Panc1 (cell line): ENCODE measurements around the gene BCL2L12. TPM values are rescaled to one million over a fixed set of nuclear protein-coding genes. Genes with fewer than 3 reads are reported as not detected.

Experiments used
- ATAC-seq: fragments of 200-7000 bp; cut with Tn5 transposase; 2 replicates; pipeline ENCODE4 v1.9.1; 2020; ENCODE audit warnings: mild to moderate bottlenecking, moderate library complexity
- BruUV-seq: library from RNA; stranded (reverse); fragments of 400-500 nt; replicated peaks from 2 replicates; lab custom pipeline; 2021; lab: Mats Ljungman, UMichigan
- CTCF ChIA-PET: fragments of 300-600 bp; sonication (Branson Sonifier 250); formaldehyde crosslinking; loops from one replicate; lab custom pipeline; 2022; ENCODE audit warnings: antibody characterized with exemption; lab: Charles Lee
- POLR2A ChIA-PET: fragments of 300-600 bp; sonication (Branson Sonifier 250); formaldehyde crosslinking; loops from one replicate; lab custom pipeline; 2022; ENCODE audit warnings: antibody characterized with exemption; lab: Charles Lee
- DNase-seq: peaks from one replicate; pipeline ENCODE4 v3.0.0-alpha.2; 2010; ENCODE audit warnings: low read depth, low spot score
- H3K27ac ChIP-seq: 2 replicates; pipeline ENCODE4 v1.5.1; 2011; ENCODE audit warnings: mild to moderate bottlenecking, low read length, inconsistent platforms
- H3K27me3 ChIP-seq: fragments of 200-500 bp; sonication (Bioruptor generic); 2 replicates; pipeline ENCODE4 v1.6.0; 2014; ENCODE audit warnings: low read length, inconsistent platforms; ENCODE audit not compliant: control insufficient read depth, insufficient read depth
- H3K36me3 ChIP-seq: fragments of 200-500 bp; sonication (Bioruptor generic); 2 replicates; pipeline ENCODE4 v1.5.1; 2014; ENCODE audit warnings: inconsistent platforms, mild to moderate bottlenecking, low read length, moderate library complexity; ENCODE audit not compliant: control insufficient read depth, insufficient read depth
- H3K4me1 ChIP-seq: 2 replicates; pipeline ENCODE4 v1.5.1; 2011; ENCODE audit warnings: inconsistent platforms, mild to moderate bottlenecking, low read length, moderate library complexity; ENCODE audit not compliant: control insufficient read depth, insufficient read depth
- H3K4me3 ChIP-seq, 2 experiments: 2 replicates each; pipeline ENCODE4 v1.5.1; 2011 to 2012; ENCODE audit warnings: low read depth in 2 of 2, low read length in 2 of 2, mild to moderate bottlenecking in 2 of 2, inconsistent platforms in 1 of 2, moderate library complexity in 1 of 2
- H3K9me3 ChIP-seq: fragments of 200-500 bp; sonication (Bioruptor generic); 2 replicates; pipeline ENCODE4 v1.5.1; 2014; ENCODE audit warnings: low read depth, mild to moderate bottlenecking, inconsistent platforms, low read length, moderate library complexity; ENCODE audit not compliant: control insufficient read depth, insufficient read depth
- POLR2AphosphoS5 ChIP-seq: IDR thresholded peaks from 2 replicates; pipeline ENCODE4 v1.6.1; 2012; ENCODE audit warnings: mild to moderate bottlenecking, low read depth, low read length, moderate library complexity
- REST ChIP-seq, 2 experiments: IDR thresholded peaks; 2 replicates each; pipeline ENCODE4 v1.6.1; 2011 to 2012; ENCODE audit warnings: low read depth in 2 of 2, control low read depth in 1 of 2, low read length in 1 of 2, mild to moderate bottlenecking in 1 of 2, moderate library complexity in 1 of 2; ENCODE audit not compliant: insufficient read depth in 1 of 2
- SIN3A ChIP-seq: IDR thresholded peaks from 2 replicates; pipeline ENCODE4 v1.6.1; 2012; ENCODE audit warnings: low read depth, mild to moderate bottlenecking, low read length, moderate library complexity, borderline replicate concordance; ENCODE audit not compliant: insufficient read depth
- TCF7L2 ChIP-seq: IDR thresholded peaks from 2 replicates; pipeline ENCODE4 v1.6.1; 2011; ENCODE audit warnings: mild to moderate bottlenecking, low read depth, low read length, inconsistent platforms
- in situ Hi-C: cut with HindIII; loops from 2 replicates; pipeline ENCODE4 v1.10.0; 2016; ENCODE audit warnings: low sequenced_read_pairs, low pct_unique_long_range_greater_than_20kb
- intact Hi-C: fragments of 100-400 bp; cut with micrococcal nuclease; formaldehyde crosslinking; loops from one replicate; pipeline ENCODE4 v1.10.0; 2022; ENCODE audit not compliant: unreplicated experiment
- total RNA-seq: library from RNA; stranded (reverse); gene quantifications from one replicate; pipeline ENCODE4 v1.2.1, GENCODE V29; 2021; ENCODE audit not compliant: unreplicated experiment
- TF ChIP-seq, protein P1 (sequence below): fragments of 450-650 bp; IDR thresholded peaks from 2 replicates; pipeline ENCODE4 v1.5.1; 2017; ENCODE audit warnings: mild to moderate bottlenecking

BCL2L12 gene
- total RNA-seq, 1 experiment from 2014 or later = 69.6 TPM

GRCh38 chr19:49678985-49679770, 13.4 kb downstream of the BCL2L12 start:
- BruUV-seq = no TSS peak
- no peak for DNase-seq
- Histone ChIP-seq H3K4me3 (peak overlapping the region; percentile 32 to 88), H3K4me1 (peaks cover 19% of the 10 kb centered on the region), H3K9me3 (no peaks in the 10 kb centered on the region), H3K27me3 (no peaks in the 10 kb centered on the region), H3K36me3 (peaks cover 14% of the 10 kb centered on the region), H3K27ac (no peak overlapping the region)
- in situ Hi-C loops (no loop called here), intact Hi-C loops (no loop called here)
- ATAC-seq = no peak
- CTCF ChIA-PET = no interaction called here
- TF ChIP-seq REST (IDR thresholded peaks at IDR 0.05; ENCODE audit: insufficient read depth in 1 of 2, low read depth in 2 of 2, low read length in 1 of 2) (no peak), SIN3A (no peak), POLR2AphosphoS5 (no peak), TCF7L2 (no peak)
- TF ChIP-seq, protein P1, sequence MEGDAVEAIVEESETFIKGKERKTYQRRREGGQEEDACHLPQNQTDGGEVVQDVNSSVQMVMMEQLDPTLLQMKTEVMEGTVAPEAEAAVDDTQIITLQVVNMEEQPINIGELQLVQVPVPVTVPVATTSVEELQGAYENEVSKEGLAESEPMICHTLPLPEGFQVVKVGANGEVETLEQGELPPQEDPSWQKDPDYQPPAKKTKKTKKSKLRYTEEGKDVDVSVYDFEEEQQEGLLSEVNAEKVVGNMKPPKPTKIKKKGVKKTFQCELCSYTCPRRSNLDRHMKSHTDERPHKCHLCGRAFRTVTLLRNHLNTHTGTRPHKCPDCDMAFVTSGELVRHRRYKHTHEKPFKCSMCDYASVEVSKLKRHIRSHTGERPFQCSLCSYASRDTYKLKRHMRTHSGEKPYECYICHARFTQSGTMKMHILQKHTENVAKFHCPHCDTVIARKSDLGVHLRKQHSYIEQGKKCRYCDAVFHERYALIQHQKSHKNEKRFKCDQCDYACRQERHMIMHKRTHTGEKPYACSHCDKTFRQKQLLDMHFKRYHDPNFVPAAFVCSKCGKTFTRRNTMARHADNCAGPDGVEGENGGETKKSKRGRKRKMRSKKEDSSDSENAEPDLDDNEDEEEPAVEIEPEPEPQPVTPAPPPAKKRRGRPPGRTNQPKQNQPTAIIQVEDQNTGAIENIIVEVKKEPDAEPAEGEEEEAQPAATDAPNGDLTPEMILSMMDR = no peak
- POLR2A ChIA-PET = interaction anchor here (0.6 to 1.0 kb wide), 2 partner anchors 51 to 99 kb away, joined by 3 to 5 read pairs; no protein-coding TSS in a partner anchor

DNA sequence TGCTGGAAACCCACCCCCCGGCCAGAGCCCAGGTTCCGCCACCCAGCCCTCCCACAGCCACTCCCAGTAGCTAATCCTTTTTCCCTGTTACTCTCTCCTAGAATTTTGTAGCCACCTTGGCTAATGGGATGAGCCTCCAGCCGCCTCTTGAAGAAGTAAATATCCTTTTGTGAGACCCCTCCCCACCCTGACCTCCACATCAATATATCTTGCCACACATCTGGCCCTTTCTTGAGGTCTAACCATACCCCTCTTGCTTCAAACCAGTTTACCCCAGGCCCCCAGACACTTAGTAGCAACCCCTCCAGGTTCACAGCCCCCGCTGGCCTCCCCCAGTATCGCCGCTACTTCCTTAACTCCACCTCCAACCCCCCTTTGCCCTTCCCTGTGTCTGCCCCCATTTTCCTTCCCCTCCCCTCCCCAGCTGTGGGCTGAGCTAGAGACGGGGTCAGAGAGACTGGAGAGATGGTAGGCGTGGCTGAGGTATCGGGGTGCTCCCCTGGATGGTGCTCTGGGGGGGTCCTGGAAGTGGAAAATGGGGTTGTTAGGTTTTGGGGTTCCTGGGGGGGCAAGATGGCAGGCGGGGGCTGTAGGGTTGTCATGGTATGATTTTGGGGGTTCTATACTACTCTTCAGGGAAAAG, 14.2 kb downstream of the BCL2L12 start:
- H3K27me3 ChIP-seq = no peaks in the 10 kb centered on the region
- peaks cover 14% of the 10 kb centered on the region for H3K36me3 ChIP-seq
- H3K9me3 ChIP-seq = no peaks in the 10 kb centered on the region
- BruUV-seq = no TSS peak
- peak overlapping the region; percentile 65; the same call in 1 of the 2 replicates for H3K27ac ChIP-seq
- in situ Hi-C loops (no loop called here), intact Hi-C loops (no loop called here)
- peak overlapping the region; percentile 10 to 88; a peak in 1 of 4 replicates for H3K4me3 ChIP-seq
- peaks cover 19% of the 10 kb centered on the region for H3K4me1 ChIP-seq
- no peak for ATAC-seq
- POLR2A ChIA-PET = interaction anchor here (0.6 kb wide), 1 partner anchor 50 kb away, joined by 5 read pairs; no protein-coding TSS in a partner anchor
- TF ChIP-seq SIN3A = no peak
- TF ChIP-seq REST (IDR thresholded peaks at IDR 0.05; ENCODE audit: insufficient read depth in 1 of 2, low read depth in 2 of 2, low read length in 1 of 2) = no peak
- TF ChIP-seq POLR2AphosphoS5 = no peak
- TF ChIP-seq, protein P1 = no peak
- no peak for TF ChIP-seq TCF7L2
- CTCF ChIA-PET = no interaction called here
- no peak for DNase-seq
